HG02870 (cell line): ENCODE data around the gene SNX1.
"Not testable (repeated sequence)": the region's sequence is repeated elsewhere in the genome, so short reads cannot be mapped to it uniquely, and the experiment has no call there.

ENCODE experiments used
- ATAC-seq: cut with Tn5 transposase; IDR thresholded peaks from one replicate; pipeline ENCODE4 v1.9.1; 2021; ENCODE audit warnings: mild to moderate bottlenecking, moderate library complexity; ENCODE audit not compliant: unreplicated experiment

Gene SNX1

GRCh38 chr15:64071931-64072765 lies 23.6 kb upstream of the SNX1 start:
- no peak for ATAC-seq

GRCh38 chr15:64072812-64073211 lies 23.0 kb upstream of the SNX1 start:
- ATAC-seq, result no peak

GRCh38 chr15:64073496-64073895 lies 22.3 kb upstream of the SNX1 start:
- not testable (repeated sequence) for ATAC-seq

- ATAC-seq, result no peak
Observed at GRCh38 chr15:64082757-64083156, 13.0 kb upstream of the SNX1 start.

GRCh38 chr15:64089543-64090280 lies 6.1 kb upstream of the SNX1 start:
- no peak for ATAC-seq

- no peak for ATAC-seq
Observed at GRCh38 chr15:64090527-64090926, 5.3 kb upstream of the SNX1 start.

DNA sequence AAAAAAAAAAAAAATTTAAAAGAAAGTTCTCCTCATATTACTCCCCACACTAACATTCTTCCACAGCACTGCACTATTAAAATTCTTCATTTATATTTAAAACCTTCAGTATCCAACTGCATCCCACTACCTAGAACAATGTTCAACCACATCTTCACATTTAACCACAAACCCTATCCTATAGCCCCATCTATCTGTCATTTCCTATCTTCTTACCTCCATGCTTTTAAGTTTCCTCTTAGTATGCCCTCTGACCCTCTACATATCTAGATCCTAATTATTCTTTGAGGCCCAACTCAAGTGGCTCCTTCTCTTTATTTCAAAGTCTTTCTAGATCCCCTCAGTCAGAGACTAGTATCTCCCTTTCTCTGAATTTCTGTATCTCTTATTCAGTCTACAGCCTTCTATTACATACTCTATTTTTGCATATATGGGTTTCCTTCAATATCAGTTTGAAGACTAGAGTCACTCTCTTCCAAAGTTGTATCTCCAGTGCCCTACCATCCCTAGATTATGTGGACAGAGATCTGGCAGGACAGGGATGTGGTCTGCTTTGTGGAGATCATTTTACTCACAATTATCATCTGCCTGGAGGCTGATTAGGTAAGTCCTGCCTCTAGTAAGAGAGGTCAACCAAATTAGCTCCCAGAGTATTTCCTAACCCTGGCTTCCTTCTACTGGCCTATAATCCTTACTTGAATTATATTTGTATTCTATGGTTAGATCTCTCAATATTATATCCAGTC lies 3.5 kb upstream of the SNX1 start:
- no peak for ATAC-seq

DNA sequence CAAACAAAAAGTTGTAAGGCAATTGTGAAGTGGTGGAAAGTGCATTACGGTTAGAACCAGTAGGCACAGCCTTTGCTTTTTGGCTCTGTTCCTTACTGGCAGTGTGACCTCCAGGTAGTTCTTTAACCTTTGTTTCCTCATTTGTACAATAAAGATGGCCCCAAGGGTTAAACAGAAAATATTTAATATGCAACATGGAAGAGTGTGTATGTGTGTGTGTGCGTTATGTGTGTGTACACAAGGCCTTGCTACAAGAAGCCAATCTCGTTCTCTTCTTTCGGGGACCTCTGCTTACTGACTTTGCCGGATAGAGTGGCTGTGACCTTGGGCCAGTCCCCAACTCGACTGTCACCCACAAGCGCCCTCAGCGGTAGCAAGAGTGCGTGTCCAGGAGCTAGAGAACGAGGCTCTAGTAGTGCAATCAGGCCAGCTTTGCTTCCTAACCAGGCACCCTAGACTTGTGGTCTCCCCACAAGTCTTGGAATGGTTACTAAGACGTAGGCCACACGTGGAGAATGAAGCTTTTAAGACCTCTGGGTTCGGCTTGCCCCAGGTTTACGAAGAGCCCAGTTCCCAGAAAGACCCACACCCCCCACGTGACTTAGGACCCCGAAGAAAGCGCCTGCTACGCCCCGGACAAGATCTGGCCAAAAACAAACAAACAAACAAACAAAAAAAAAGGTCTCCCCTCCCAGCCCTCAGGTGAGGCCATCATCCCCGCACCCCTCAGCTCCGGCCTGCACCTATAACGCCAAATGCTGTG lies 2.7 kb upstream of the SNX1 start:
- ATAC-seq, result no peak

DNA sequence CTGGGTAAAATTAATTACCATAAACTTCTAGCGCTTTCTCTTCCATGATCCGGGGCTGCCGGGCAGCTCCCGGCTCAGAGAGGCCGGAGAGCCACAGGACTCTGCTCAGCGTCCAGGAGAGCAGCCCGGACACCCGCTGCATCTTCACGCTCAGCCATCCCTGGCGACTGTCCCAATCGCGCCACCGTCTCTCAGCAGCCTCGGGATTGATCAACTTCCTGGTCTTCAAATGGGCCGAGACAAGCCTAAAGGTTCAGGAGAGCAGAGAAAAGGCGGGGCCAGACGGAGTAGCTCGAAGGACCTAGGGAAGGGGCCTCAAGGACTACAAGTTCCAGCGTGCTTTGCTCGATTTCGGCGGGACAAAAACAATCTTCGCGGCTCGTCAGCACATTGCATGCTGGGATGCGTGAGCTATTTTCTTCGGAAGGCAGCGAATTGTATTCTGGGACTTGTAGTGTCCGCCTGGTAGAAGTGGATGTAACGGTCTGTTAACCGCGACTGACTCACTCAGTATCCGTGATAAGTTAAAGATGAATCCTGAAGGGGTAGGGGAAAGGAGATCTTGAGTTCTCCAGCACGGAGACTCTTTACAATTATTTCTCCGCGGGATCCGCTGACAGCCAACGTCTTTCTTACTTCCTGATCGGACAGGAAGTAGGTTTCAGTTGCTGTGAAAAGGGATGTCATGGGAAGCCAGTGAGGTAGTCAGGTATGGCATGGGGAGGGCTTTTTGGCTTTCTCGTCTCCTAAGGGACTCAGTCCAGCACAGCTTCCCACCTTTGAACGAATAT lies 2.0 kb upstream of the SNX1 start, which contains the start of gene CIAO2A:
Gene CIAO2A, minus strand, starts transcription at position 212 of the 791 bp plus-strand sequence. Its CDS starts 70 bp downstream, at position 142.
- ATAC-seq, result peak; percentile 65

- ATAC-seq, result no peak
Observed at GRCh38 chr15:64095431-64095794, 369 bp upstream of the SNX1 start.

GRCh38 chr15:64096668-64097384 lies 1.0 kb downstream of the SNX1 start:
- no peak for ATAC-seq

GRCh38 chr15:64099379-64099778 lies 3.6 kb downstream of the SNX1 start:
- no peak for ATAC-seq

- no peak for ATAC-seq
Observed at GRCh38 chr15:64100958-64101357, 5.2 kb downstream of the SNX1 start.

GRCh38 chr15:64102497-64102896 lies 6.7 kb downstream of the SNX1 start:
- ATAC-seq, result no peak

GRCh38 chr15:64105113-64105704 lies 9.4 kb downstream of the SNX1 start:
- ATAC-seq, result no peak

GRCh38 chr15:64107337-64107736 lies 11.6 kb downstream of the SNX1 start:
- ATAC-seq, result no peak

- ATAC-seq, result not testable (repeated sequence)
Observed at GRCh38 chr15:64110108-64110701, 14.4 kb downstream of the SNX1 start.

DNA sequence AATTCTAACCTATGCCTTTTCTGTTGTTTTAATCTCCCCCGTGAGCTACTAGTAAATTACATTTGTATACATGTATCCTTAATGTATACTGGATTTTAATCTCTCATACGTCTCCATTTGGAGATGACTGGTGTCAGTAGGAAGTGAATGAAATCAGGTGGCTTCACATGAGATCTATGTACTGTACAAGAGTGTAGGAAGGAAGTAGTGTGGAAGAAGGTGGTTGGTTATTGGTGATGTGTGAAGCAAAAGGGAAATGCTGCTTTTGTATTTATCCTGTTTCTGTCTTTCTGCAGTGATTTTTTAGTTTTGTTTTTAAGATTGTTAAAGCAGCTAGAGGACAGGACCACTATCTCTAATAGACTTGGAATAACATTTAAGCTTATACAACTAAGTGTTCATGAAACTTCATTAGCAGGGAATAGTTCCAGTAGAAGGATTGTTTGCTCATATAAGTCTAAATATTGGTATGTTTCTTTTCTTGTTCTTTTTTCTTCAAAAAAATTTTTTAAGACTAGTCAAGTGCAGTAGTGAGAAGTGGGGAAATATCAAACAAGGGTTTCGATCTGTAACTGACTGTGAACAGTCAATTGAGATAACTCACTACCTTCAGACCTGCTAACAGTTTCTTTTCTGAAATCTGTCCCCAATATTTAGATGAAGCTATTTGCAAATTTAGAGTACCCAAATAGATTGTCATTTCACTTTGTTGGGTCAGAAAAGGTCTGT lies 15.3 kb downstream of the SNX1 start:
- no peak for ATAC-seq
